OCI-LY7 (cell line): Measurements from ENCODE around the gene TENT5A. TPM values are rescaled to one million over a fixed set of nuclear protein-coding genes. Genes with fewer than 3 reads are reported as not detected.

Source experiments
- BruUV-seq: library from RNA; stranded (reverse); fragments of 400-500 nt; replicated peaks from 2 replicates; lab custom pipeline; 2021; lab: Mats Ljungman, UMichigan
- CTCF ChIA-PET: fragments of 300-600 bp; sonication (Branson Sonifier 250); formaldehyde crosslinking; loops from one replicate; lab custom pipeline; 2022; ENCODE audit warnings: antibody characterized with exemption; ENCODE audit not compliant: unreplicated experiment; lab: Charles Lee
- POLR2A ChIA-PET: fragments of 300-600 bp; sonication (Branson Sonifier 250); formaldehyde crosslinking; loops from one replicate; lab custom pipeline; 2022; ENCODE audit warnings: antibody characterized with exemption; lab: Charles Lee
- DNase-seq: peaks from one replicate; pipeline ENCODE4 v3.0.0-alpha.2; 2015; ENCODE audit warnings: low spot score
- H2AFZ ChIP-seq: fragments of 200-600 bp; sonication (generic), shearing (Covaris generic); 2 replicates; pipeline ENCODE4 v1.6.1; 2014; ENCODE audit warnings: mild to moderate bottlenecking, antibody characterized with exemption, low read length, moderate library complexity
- H3K27ac ChIP-seq: fragments of 200-600 bp; sonication (generic); 2 replicates; pipeline ENCODE4 v1.5.1; 2014; ENCODE audit warnings: mixed run types, low read depth, mild to moderate bottlenecking, moderate library complexity, low read length, inconsistent platforms; ENCODE audit not compliant: poor library complexity, severe bottlenecking
- H3K36me3 ChIP-seq: fragments of 200-600 bp; sonication (generic); 2 replicates; pipeline ENCODE4 v1.6.1; 2014; ENCODE audit warnings: mild to moderate bottlenecking, antibody characterized with exemption, low read length, moderate library complexity, mixed read lengths; ENCODE audit not compliant: insufficient read depth
- H3K4me1 ChIP-seq: fragments of 200-600 bp; sonication (generic); 2 replicates; pipeline ENCODE4 v1.5.1; 2014; ENCODE audit warnings: mild to moderate bottlenecking, low read length; ENCODE audit not compliant: insufficient read depth, poor library complexity, severe bottlenecking
- H3K4me2 ChIP-seq: fragments of 200-600 bp; sonication (generic); 2 replicates; pipeline ENCODE4 v1.6.1; 2014; ENCODE audit warnings: mild to moderate bottlenecking, low read length
- H3K4me3 ChIP-seq: fragments of 200-600 bp; sonication (generic); 2 replicates; pipeline ENCODE4 v1.5.1; 2014; ENCODE audit warnings: mild to moderate bottlenecking, low read depth, low read length; ENCODE audit not compliant: poor library complexity, severe bottlenecking
- H3K79me2 ChIP-seq: fragments of 200-600 bp; sonication (generic); 2 replicates; pipeline ENCODE4 v1.6.1; 2016; ENCODE audit warnings: low read depth, mild to moderate bottlenecking, low read length, moderate library complexity, mixed read lengths; ENCODE audit not compliant: insufficient read depth
- H3K9me2 ChIP-seq: fragments of 200-600 bp; sonication (generic); 2 replicates; pipeline ENCODE4 v1.6.1; 2016; ENCODE audit warnings: mild to moderate bottlenecking, low read length, mixed read lengths; ENCODE audit not compliant: insufficient read depth
- H3K9me3 ChIP-seq: fragments of 200-600 bp; sonication (generic); 2 replicates; pipeline ENCODE4 v1.6.1; 2014; ENCODE audit warnings: mild to moderate bottlenecking, mixed run types, low read length, mixed read lengths
- H4K20me1 ChIP-seq: fragments of 200-600 bp; sonication (generic); 2 replicates; pipeline ENCODE4 v1.6.1; 2014; ENCODE audit warnings: mild to moderate bottlenecking, antibody characterized with exemption, low read length, moderate library complexity, mixed read lengths; ENCODE audit not compliant: insufficient read depth
- CTCF ChIP-seq: fragments of 200-600 bp; sonication (generic); conservative IDR thresholded peaks from 2 replicates; pipeline ENCODE4 v1.5.1; 2014; ENCODE audit warnings: mild to moderate bottlenecking, antibody characterized with exemption, low read length, moderate library complexity, mixed read lengths
- EZH2phosphoT487 ChIP-seq: fragments of 200-600 bp; sonication (generic); IDR thresholded peaks from 2 replicates; pipeline ENCODE4 v1.6.1; 2018; ENCODE audit warnings: low read depth, borderline replicate concordance, mild to moderate bottlenecking, mixed run types, antibody characterized with exemption, low read length, moderate library complexity, mixed read lengths
- intact Hi-C: fragments of 100-400 bp; cut with micrococcal nuclease; formaldehyde crosslinking; loops from one replicate; pipeline ENCODE4 v1.10.0; 2022; ENCODE audit not compliant: unreplicated experiment
- total RNA-seq, 2 experiments: library from RNA; depleted of rRNA in 1 of 2; stranded (reverse); fragments of >200 nt in 1 of 2; shearing (Covaris generic) in 1 of 2; gene quantifications; 2 replicates each; pipeline ENCODE4 v1.2.3, GENCODE V29; 2014 to 2022

Gene TENT5A
- total RNA-seq, 2 experiments from 2014 or later: not detected

- Histone ChIP-seq H3K9me2 (no peaks in the 10 kb centered on the region), H3K9me3 (no peaks in the 10 kb centered on the region), H3K36me3 (no peaks in the 10 kb centered on the region), H3K27ac (no peak overlapping the region), H3K4me1 (no peaks in the 10 kb centered on the region), H2AFZ (no peak overlapping the region), H3K4me2 (no peak overlapping the region), H3K4me3 (no peak overlapping the region), H4K20me1 (no peaks in the 10 kb centered on the region), H3K79me2 (no peaks in the 10 kb centered on the region)
- BruUV-seq: no TSS peak
- no peak for DNase-seq
- CTCF ChIA-PET: interaction anchor here (0.6 kb wide), 1 partner anchor 281 kb away, joined by 3 read pairs; no protein-coding TSS in a partner anchor
- POLR2A ChIA-PET: no interaction called here
- intact Hi-C loops: no loop called here
- TF ChIP-seq CTCF (no peak), EZH2phosphoT487 (no peak)
These were observed 29.8 kb downstream of the TENT5A start for GRCh38 chr6:81722506-81723223.

GRCh38 chr6:81720427-81720826, 32.1 kb downstream of the TENT5A start:
- intact Hi-C loops: no loop called here
- TF ChIP-seq CTCF (no peak), EZH2phosphoT487 (no peak)

GRCh38 chr6:81718126-81718525, 34.4 kb downstream of the TENT5A start:
- Histone ChIP-seq H4K20me1 (no peaks in the 10 kb centered on the region), H3K4me1 (no peaks in the 10 kb centered on the region), H3K9me3 (no peaks in the 10 kb centered on the region), H2AFZ (no peak overlapping the region), H3K9me2 (no peaks in the 10 kb centered on the region), H3K27ac (no peak overlapping the region), H3K4me3 (no peak overlapping the region), H3K79me2 (no peaks in the 10 kb centered on the region), H3K4me2 (no peak overlapping the region), H3K36me3 (no peaks in the 10 kb centered on the region)
- ChIA-PET POLR2A (no interaction called here), CTCF (no interaction called here)
- DNase-seq: no peak
- intact Hi-C loops: no loop called here
- no TSS peak for BruUV-seq
- TF ChIP-seq CTCF: no peak
- TF ChIP-seq EZH2phosphoT487: no peak

More at GRCh38 chr6:81720427-81720826, 32.1 kb downstream of the TENT5A start:
- Histone ChIP-seq H3K27ac (no peak overlapping the region), H3K79me2 (no peaks in the 10 kb centered on the region), H2AFZ (no peak overlapping the region), H3K4me1 (no peaks in the 10 kb centered on the region), H3K9me2 (no peaks in the 10 kb centered on the region), H3K4me3 (no peak overlapping the region), H4K20me1 (no peaks in the 10 kb centered on the region), H3K4me2 (no peak overlapping the region), H3K9me3 (no peaks in the 10 kb centered on the region), H3K36me3 (no peaks in the 10 kb centered on the region)
- CTCF ChIA-PET: no interaction called here
- POLR2A ChIA-PET: interaction anchor here (0.6 kb wide), 1 partner anchor 224 kb away, joined by 3 read pairs; no protein-coding TSS in a partner anchor
- no TSS peak for BruUV-seq
- no peak for DNase-seq
